GM12801 (cell line): ENCODE data around the gene HELZ.

ENCODE experiments used
- TF ChIP-seq, protein P1 (sequence below): IDR thresholded peaks from one replicate; pipeline ENCODE4 v1.5.1; 2011; ENCODE audit warnings: control low read depth; ENCODE audit not compliant: insufficient read length; ENCODE audit errors: extremely low read depth

HELZ gene

DNA sequence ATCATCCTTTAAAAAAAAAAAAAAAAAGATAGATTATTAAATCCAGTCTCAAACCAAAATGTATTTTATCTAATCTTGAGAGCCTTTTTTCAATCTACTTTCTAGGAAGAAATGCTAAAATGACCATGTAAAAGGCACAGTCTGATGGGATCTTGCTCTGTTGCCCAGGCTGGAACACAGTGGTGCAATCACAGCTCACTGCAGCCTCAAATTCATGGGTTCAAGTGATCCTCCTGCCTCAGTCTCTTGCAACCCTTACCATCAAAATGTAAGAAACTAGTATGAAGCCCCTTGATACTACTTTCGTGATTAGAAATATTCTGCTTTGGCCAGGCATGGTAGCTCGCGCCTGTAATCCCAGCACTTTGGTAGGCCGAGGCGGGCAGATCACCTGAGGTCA, 70.8 kb downstream of the HELZ start:
- TF ChIP-seq, protein P1, sequence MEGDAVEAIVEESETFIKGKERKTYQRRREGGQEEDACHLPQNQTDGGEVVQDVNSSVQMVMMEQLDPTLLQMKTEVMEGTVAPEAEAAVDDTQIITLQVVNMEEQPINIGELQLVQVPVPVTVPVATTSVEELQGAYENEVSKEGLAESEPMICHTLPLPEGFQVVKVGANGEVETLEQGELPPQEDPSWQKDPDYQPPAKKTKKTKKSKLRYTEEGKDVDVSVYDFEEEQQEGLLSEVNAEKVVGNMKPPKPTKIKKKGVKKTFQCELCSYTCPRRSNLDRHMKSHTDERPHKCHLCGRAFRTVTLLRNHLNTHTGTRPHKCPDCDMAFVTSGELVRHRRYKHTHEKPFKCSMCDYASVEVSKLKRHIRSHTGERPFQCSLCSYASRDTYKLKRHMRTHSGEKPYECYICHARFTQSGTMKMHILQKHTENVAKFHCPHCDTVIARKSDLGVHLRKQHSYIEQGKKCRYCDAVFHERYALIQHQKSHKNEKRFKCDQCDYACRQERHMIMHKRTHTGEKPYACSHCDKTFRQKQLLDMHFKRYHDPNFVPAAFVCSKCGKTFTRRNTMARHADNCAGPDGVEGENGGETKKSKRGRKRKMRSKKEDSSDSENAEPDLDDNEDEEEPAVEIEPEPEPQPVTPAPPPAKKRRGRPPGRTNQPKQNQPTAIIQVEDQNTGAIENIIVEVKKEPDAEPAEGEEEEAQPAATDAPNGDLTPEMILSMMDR = no peak

DNA sequence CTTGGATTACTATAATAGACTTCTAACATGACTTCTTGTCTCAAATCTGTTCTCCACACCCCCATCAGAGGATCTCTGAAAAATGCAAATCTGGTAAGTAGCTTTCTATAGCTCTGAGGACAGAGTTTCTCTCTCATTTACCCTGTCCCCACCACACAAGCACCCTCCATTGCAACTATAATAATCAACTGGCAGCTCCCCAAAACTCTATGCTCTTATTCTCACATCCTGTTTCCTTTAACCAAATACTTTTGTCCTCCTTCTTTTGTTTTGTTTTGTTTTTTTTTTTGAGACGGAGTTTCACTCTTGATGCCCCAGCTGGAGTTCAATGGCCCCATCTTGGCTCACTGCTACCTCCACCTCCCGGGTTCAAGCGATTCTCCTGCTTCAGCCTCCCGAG, 73.4 kb downstream of the HELZ start:
- TF ChIP-seq, protein P1 = no peak

GRCh38 chr17:67168496-67168895, 76.5 kb downstream of the HELZ start:
- TF ChIP-seq, protein P1 = no peak

DNA sequence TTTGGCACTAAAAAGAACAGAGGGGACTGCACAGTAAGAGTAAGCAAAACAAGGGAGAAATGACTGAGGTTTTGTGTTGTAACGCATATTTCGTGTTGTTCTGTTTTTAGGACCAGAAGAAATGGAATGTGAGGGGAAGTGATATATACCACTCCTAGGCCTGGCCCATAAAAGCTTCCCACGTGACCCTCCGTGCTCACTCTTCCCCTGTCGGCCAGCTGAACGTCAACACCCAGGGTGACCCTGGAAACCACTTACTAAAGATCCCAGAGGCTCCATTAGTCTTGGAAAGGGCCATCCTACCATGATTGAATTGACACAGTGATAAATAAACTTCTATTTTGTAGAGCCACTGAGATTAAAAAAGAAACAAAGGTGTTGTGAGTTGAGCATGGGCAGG, 79.8 kb downstream of the HELZ start:
- TF ChIP-seq, protein P1 = no peak

DNA sequence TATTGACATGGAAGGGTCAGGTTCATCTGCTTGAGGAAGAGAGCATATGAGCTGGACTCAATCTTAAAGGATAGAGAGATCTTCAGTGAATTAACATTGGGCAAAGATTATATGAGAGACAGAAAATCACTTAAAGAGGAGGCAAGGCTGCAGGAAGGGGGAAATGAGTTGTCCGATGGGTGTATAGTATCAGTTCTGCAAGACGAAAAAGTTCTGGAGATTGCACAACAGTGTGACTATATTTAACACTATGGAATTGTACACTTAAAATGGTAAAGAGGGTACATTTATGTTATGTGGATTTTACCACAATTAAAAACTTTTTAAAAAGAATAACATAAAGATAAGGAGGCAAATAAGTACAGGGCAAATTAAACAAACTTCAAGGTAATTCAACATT, 80.7 kb downstream of the HELZ start:
- TF ChIP-seq, protein P1 = no peak

- TF ChIP-seq, protein P1 = no peak
Observed at GRCh38 chr17:67162771-67163170, 82.2 kb downstream of the HELZ start.

GRCh38 chr17:67161573-67161972, 83.4 kb downstream of the HELZ start:
- TF ChIP-seq, protein P1 = no peak

DNA sequence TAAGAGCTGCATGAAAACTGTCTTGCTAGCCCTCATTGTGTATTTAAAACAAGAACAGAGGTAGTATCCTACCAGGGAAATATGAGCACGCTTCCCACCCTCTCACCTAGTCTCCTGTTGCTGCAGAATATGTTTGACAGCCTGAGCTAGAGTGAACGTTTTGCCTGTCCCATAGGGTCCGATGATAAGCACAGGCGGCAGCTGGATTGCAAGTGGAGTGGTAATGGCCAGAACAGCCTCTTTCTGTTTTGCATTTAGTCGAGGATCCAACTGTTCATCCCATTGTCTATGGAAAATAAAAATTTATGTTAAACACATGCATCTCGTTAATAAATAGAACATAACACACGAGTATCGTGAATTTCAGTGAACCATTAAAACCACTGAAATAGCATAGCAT, 84.2 kb downstream of the HELZ start:
- TF ChIP-seq, protein P1 = no peak
